ENCODE data around the gene AP3B1. TPM values are rescaled to one million over a fixed set of nuclear protein-coding genes. Genes with fewer than 3 reads are reported as not detected.

The AP3B1 gene
- total RNA-seq, 1 donor from 2014 or later: 42.0 TPM

Small RNA genes lying within 50 kb of the gene (small RNA-seq; reads per million reads assigned to genes)
- gene RF00019 (not detected), gene RNU6-183P (not detected)

Other genes starting within 250 kb of the AP3B1 start
- 376 TPM for gene SCAMP1, start 65.9 kb upstream of the AP3B1 start, total RNA-seq